HepG2 (cell line): Measurements from ENCODE around the gene TFCP2L1.

ENCODE experiments used
- BRF2 ChIP-seq: sonication (generic); formaldehyde crosslinking; IDR thresholded peaks from 2 replicates; pipeline ENCODE4 v1.8.1; 2022; ENCODE audit warnings: mild to moderate bottlenecking, missing genetic modification reagents
- CCAR2 ChIP-seq: fragments of 200-400 bp; formaldehyde crosslinking; optimal IDR thresholded peaks from 2 replicates; pipeline ENCODE3; 2018; ENCODE audit warnings: low read depth, mild to moderate bottlenecking, low read length, moderate library complexity
- E2F5 ChIP-seq: sonication (generic); formaldehyde crosslinking; conservative IDR thresholded peaks from 2 replicates; pipeline ENCODE4 v1.4.0; 2020; ENCODE audit warnings: missing genetic modification reagents
- EZH2 ChIP-seq: conservative IDR thresholded peaks from 2 replicates; pipeline ENCODE4 v1.6.1; 2012; ENCODE audit warnings: mild to moderate bottlenecking, low read depth, low read length, moderate library complexity
- NCOR1 ChIP-seq: fragments of 200-600 bp; sonication (generic); IDR thresholded peaks from 2 replicates; pipeline ENCODE4 v1.7.0; 2017; ENCODE audit warnings: antibody characterized with exemption, low read length, borderline replicate concordance
- RFX3 ChIP-seq: IDR thresholded peaks from 2 replicates; pipeline ENCODE4 v1.6.1; 2016; ENCODE audit warnings: missing biosample characterization, missing genetic modification reagents
- SRF ChIP-seq: IDR thresholded peaks from 2 replicates; pipeline ENCODE4 v1.6.1; 2011; ENCODE audit warnings: mild to moderate bottlenecking, low read depth, low read length, moderate library complexity
- ZNF3 ChIP-seq: IDR thresholded peaks from 2 replicates; pipeline ENCODE4 v1.7.0; 2017; ENCODE audit warnings: inconsistent platforms
- ZNF343 ChIP-seq: sonication (generic); formaldehyde crosslinking; IDR thresholded peaks from 2 replicates; pipeline ENCODE4 v1.4.0; 2020; ENCODE audit warnings: mild to moderate bottlenecking, missing genetic modification reagents
- ZSCAN29 ChIP-seq: sonication (generic); formaldehyde crosslinking; conservative IDR thresholded peaks from 2 replicates; pipeline ENCODE4 v1.4.0; 2020; ENCODE audit warnings: mild to moderate bottlenecking, missing genetic modification reagents

GRCh38 chr2:121220995-121221394 is 64.0 kb downstream of the TFCP2L1 start:
- TF ChIP-seq EZH2: no peak
- no peak for TF ChIP-seq NCOR1
- no peak for TF ChIP-seq ZSCAN29 (CRISPR knock-in tag)
- TF ChIP-seq ZNF343 (CRISPR knock-in tag): no peak
- TF ChIP-seq SRF: no peak
- no peak for TF ChIP-seq E2F5 (CRISPR knock-in tag)
- no peak for TF ChIP-seq ZNF3 (CRISPR knock-in tag)
- TF ChIP-seq CCAR2: no peak
- TF ChIP-seq BRF2 (CRISPR knock-in tag): no peak
- no peak for TF ChIP-seq RFX3 (CRISPR knock-in tag)
